Bronchial epithelial cell (primary cell): ENCODE measurements around the gene MRPL4. TPM values are rescaled to one million over a fixed set of nuclear protein-coding genes. Genes with fewer than 3 reads are reported as not detected.

Source experiments
- DNase-seq: peaks from one replicate; pipeline ENCODE4 v3.0.0-alpha.2; 2010; ENCODE audit warnings: low read depth
- FAIRE-seq: peaks from 2 replicates; lab custom pipeline; 2011; peaks lifted over from hg19 to GRCh38; lab: Jason Lieb, UNC
- H3K27me3 ChIP-seq: 2 replicates; pipeline ENCODE4 v1.5.1; 2011; ENCODE audit warnings: low read length; ENCODE audit not compliant: control insufficient read depth, insufficient read depth
- H3K36me3 ChIP-seq: 2 replicates; pipeline ENCODE4 v1.5.1; 2011; ENCODE audit warnings: low read length; ENCODE audit not compliant: control insufficient read depth, insufficient read depth
- H3K4me3 ChIP-seq: 2 replicates; pipeline ENCODE4 v1.5.1; 2011; ENCODE audit warnings: mild to moderate bottlenecking, low read depth, low read length, control low read depth
- total RNA-seq: library from RNA; depleted of rRNA; stranded (reverse); fragments of >200 nt; gene quantifications from 2 replicates; pipeline ENCODE4 v1.2.1, GENCODE V29; 2014
- TF ChIP-seq, protein P1 (sequence below): IDR thresholded peaks from 2 replicates; pipeline ENCODE4 v1.5.1; 2011; ENCODE audit warnings: mild to moderate bottlenecking, moderate library complexity, low read length, control low read depth, inconsistent platforms; ENCODE audit not compliant: insufficient read depth, severe bottlenecking

Gene MRPL4
- total RNA-seq, 1 donor from 2014 or later = 17.1 TPM

GRCh38 chr19:10292206-10292788 is 40.3 kb downstream of the MRPL4 start:
- DNase-seq = peak; percentile 55
- no peaks in the 10 kb centered on the region for H3K27me3 ChIP-seq
- H3K36me3 ChIP-seq = peaks cover 14% of the 10 kb centered on the region
- peak overlapping the region; percentile 67 for H3K4me3 ChIP-seq
- TF ChIP-seq, protein P1, sequence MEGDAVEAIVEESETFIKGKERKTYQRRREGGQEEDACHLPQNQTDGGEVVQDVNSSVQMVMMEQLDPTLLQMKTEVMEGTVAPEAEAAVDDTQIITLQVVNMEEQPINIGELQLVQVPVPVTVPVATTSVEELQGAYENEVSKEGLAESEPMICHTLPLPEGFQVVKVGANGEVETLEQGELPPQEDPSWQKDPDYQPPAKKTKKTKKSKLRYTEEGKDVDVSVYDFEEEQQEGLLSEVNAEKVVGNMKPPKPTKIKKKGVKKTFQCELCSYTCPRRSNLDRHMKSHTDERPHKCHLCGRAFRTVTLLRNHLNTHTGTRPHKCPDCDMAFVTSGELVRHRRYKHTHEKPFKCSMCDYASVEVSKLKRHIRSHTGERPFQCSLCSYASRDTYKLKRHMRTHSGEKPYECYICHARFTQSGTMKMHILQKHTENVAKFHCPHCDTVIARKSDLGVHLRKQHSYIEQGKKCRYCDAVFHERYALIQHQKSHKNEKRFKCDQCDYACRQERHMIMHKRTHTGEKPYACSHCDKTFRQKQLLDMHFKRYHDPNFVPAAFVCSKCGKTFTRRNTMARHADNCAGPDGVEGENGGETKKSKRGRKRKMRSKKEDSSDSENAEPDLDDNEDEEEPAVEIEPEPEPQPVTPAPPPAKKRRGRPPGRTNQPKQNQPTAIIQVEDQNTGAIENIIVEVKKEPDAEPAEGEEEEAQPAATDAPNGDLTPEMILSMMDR = no peak
- no peak for FAIRE-seq

GRCh38 chr19:10292789-10293636 is 41.0 kb downstream of the MRPL4 start:
- no peak for FAIRE-seq
- H3K36me3 ChIP-seq = peaks cover 14% of the 10 kb centered on the region
- no peaks in the 10 kb centered on the region for H3K27me3 ChIP-seq
- H3K4me3 ChIP-seq = no peak overlapping the region
- DNase-seq = no peak
- TF ChIP-seq, protein P1 = no peak

GRCh38 chr19:10293637-10294367 is 41.8 kb downstream of the MRPL4 start:
- Histone ChIP-seq H3K36me3 (peaks cover 14% of the 10 kb centered on the region), H3K4me3 (no peak overlapping the region), H3K27me3 (no peaks in the 10 kb centered on the region)
- DNase-seq (no peak), FAIRE-seq (no peak)
- TF ChIP-seq, protein P1 = no peak

DNA sequence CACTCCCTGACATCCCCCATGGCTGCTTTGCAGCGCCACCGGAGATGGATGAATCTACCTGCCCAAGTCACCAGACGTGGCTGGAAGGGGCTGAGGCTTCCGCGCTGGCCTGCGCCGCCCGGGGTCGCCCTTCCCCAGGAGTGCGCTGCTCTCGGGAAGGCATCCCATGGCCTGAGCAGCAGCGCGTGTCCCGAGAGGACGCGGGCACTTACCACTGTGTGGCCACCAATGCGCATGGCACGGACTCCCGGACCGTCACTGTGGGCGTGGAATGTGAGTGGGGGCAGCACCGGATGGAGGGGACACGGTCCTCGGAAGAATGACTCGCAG is 42.3 kb downstream of the MRPL4 start:
- Histone ChIP-seq H3K36me3 (peaks cover 14% of the 10 kb centered on the region), H3K27me3 (no peaks in the 10 kb centered on the region), H3K4me3 (no peak overlapping the region)
- TF ChIP-seq, protein P1 = no peak
- DNase-seq (no peak), FAIRE-seq (no peak)

- DNase-seq = no peak
- H3K4me3 ChIP-seq = no peak overlapping the region
- H3K36me3 ChIP-seq = peaks cover 14% of the 10 kb centered on the region
- TF ChIP-seq, protein P1 = no peak
- FAIRE-seq = no peak
- no peaks in the 10 kb centered on the region for H3K27me3 ChIP-seq
These were observed 43.4 kb downstream of the MRPL4 start for GRCh38 chr19:10295305-10295846.
